Measurements from ENCODE around the gene SORL1-AS1.

Gene SORL1-AS1

GRCh38 chr11:121478895-121479697 is 26.3 kb upstream of the SORL1-AS1 start:
- in situ Hi-C loops (cut with HindIII; ENCODE audit: low pct_unique_long_range_greater_than_20kb, low sequenced_read_pairs): no loop called here
- no peak for DNase-seq (ENCODE audit: low read depth, low spot score)

GRCh38 chr11:121478226-121478894 is 25.6 kb upstream of the SORL1-AS1 start:
- in situ Hi-C loops (cut with HindIII; ENCODE audit: low pct_unique_long_range_greater_than_20kb, low sequenced_read_pairs): no loop called here

GRCh38 chr11:121476379-121477032 is 23.7 kb upstream of the SORL1-AS1 start:
- in situ Hi-C loops (cut with HindIII; ENCODE audit: low pct_unique_long_range_greater_than_20kb, low sequenced_read_pairs): no loop called here
- DNase-seq (ENCODE audit: low read depth, low spot score): no peak

More at GRCh38 chr11:121478226-121478894, 25.6 kb upstream of the SORL1-AS1 start:
- no peak for DNase-seq (ENCODE audit: low read depth, low spot score)

GRCh38 chr11:121474680-121475079 is 21.9 kb upstream of the SORL1-AS1 start:
- DNase-seq (ENCODE audit: low read depth, low spot score): no peak
- in situ Hi-C loops (cut with HindIII; ENCODE audit: low pct_unique_long_range_greater_than_20kb, low sequenced_read_pairs): no loop called here

- in situ Hi-C loops (cut with HindIII; ENCODE audit: low pct_unique_long_range_greater_than_20kb, low sequenced_read_pairs): no loop called here
- no peak for DNase-seq (ENCODE audit: low read depth, low spot score)
These were observed 20.5 kb upstream of the SORL1-AS1 start for GRCh38 chr11:121473064-121473777.

- in situ Hi-C loops (cut with HindIII; ENCODE audit: low pct_unique_long_range_greater_than_20kb, low sequenced_read_pairs): no loop called here
- no peak for DNase-seq (ENCODE audit: low read depth, low spot score)
These were observed 19.5 kb upstream of the SORL1-AS1 start for GRCh38 chr11:121472312-121472711.

GRCh38 chr11:121471167-121471566 is 18.4 kb upstream of the SORL1-AS1 start:
- in situ Hi-C loops (cut with HindIII; ENCODE audit: low pct_unique_long_range_greater_than_20kb, low sequenced_read_pairs): no loop called here
- DNase-seq (ENCODE audit: low read depth, low spot score): no peak

GRCh38 chr11:121469910-121470309 is 17.1 kb upstream of the SORL1-AS1 start:
- DNase-seq (ENCODE audit: low read depth, low spot score): no peak
- in situ Hi-C loops (cut with HindIII; ENCODE audit: low pct_unique_long_range_greater_than_20kb, low sequenced_read_pairs): no loop called here

- in situ Hi-C loops (cut with HindIII; ENCODE audit: low pct_unique_long_range_greater_than_20kb, low sequenced_read_pairs): no loop called here
These were observed 15.2 kb upstream of the SORL1-AS1 start for GRCh38 chr11:121467965-121468364.

GRCh38 chr11:121467471-121467870 is 14.7 kb upstream of the SORL1-AS1 start:
- no peak for DNase-seq (ENCODE audit: low read depth, low spot score)
- in situ Hi-C loops (cut with HindIII; ENCODE audit: low pct_unique_long_range_greater_than_20kb, low sequenced_read_pairs): no loop called here

More at GRCh38 chr11:121467965-121468364, 15.2 kb upstream of the SORL1-AS1 start:
- no peak for DNase-seq (ENCODE audit: low read depth, low spot score)

- peak; percentile 66 for DNase-seq (ENCODE audit: low read depth, low spot score)
- in situ Hi-C loops (cut with HindIII; ENCODE audit: low pct_unique_long_range_greater_than_20kb, low sequenced_read_pairs): no loop called here
These were observed 13.5 kb upstream of the SORL1-AS1 start for GRCh38 chr11:121466063-121466794.

- in situ Hi-C loops (cut with HindIII; ENCODE audit: low pct_unique_long_range_greater_than_20kb, low sequenced_read_pairs): no loop called here
- DNase-seq (ENCODE audit: low read depth, low spot score): no peak
These were observed 12.9 kb upstream of the SORL1-AS1 start for GRCh38 chr11:121465709-121466062.

- in situ Hi-C loops (cut with HindIII; ENCODE audit: low pct_unique_long_range_greater_than_20kb, low sequenced_read_pairs): no loop called here
- peak; percentile 37 for DNase-seq (ENCODE audit: low read depth, low spot score)
These were observed 11.7 kb upstream of the SORL1-AS1 start for GRCh38 chr11:121464352-121464946.

GRCh38 chr11:121463689-121464335 is 11.0 kb upstream of the SORL1-AS1 start:
- in situ Hi-C loops (cut with HindIII; ENCODE audit: low pct_unique_long_range_greater_than_20kb, low sequenced_read_pairs): no loop called here
- DNase-seq (ENCODE audit: low read depth, low spot score): no peak

- DNase-seq (ENCODE audit: low read depth, low spot score): no peak
- in situ Hi-C loops (cut with HindIII; ENCODE audit: low pct_unique_long_range_greater_than_20kb, low sequenced_read_pairs): no loop called here
These were observed 9.1 kb upstream of the SORL1-AS1 start for GRCh38 chr11:121461843-121462242.

GRCh38 chr11:121460941-121461514 is 8.3 kb upstream of the SORL1-AS1 start:
- in situ Hi-C loops (cut with HindIII; ENCODE audit: low pct_unique_long_range_greater_than_20kb, low sequenced_read_pairs): no loop called here
- no peak for DNase-seq (ENCODE audit: low read depth, low spot score)

Data from SK-MEL-5 (cell line).